Right renal cortex interstitium (tissue), 3 donors: Measurements from ENCODE around the gene GPSM1. TPM values are rescaled to one million over a fixed set of nuclear protein-coding genes. Genes with fewer than 3 reads are reported as not detected.
"Not testable (repeated sequence)": the region's sequence is repeated elsewhere in the genome, so short reads cannot be mapped to it uniquely, and the experiment has no call there.

Experiments
- DNase-seq, 3 donors: peaks; one replicate each; pipeline ENCODE4 v3.0.0-alpha.2; 2013; ENCODE audit warnings: low read depth in 3 of 3, low spot score in 2 of 3
- polyA plus RNA-seq, 3 donors: library from polyadenylated mRNA; unstranded; fragments of 120-200 nt; gene quantifications; one replicate each; pipeline ENCODE4 v1.2.1, GENCODE V29; 2013; ENCODE audit not compliant: insufficient read length in 3 of 3

The GPSM1 gene
- polyA plus RNA-seq, 3 donors, result 22.2 to 22.9 (median 22.7) TPM

- DNase-seq, result no peak
These were observed 12.4 kb upstream of the GPSM1 start for GRCh38 chr9:136314944-136315343.

GRCh38 chr9:136316271-136316751 is 11.0 kb upstream of the GPSM1 start:
- DNase-seq, result no peak

- DNase-seq, result no peak
These were observed 10.3 kb upstream of the GPSM1 start for GRCh38 chr9:136316896-136317676.

GRCh38 chr9:136317695-136318094 is 9.6 kb upstream of the GPSM1 start:
- DNase-seq, result no peak

- no peak for DNase-seq
These were observed 9.1 kb upstream of the GPSM1 start for GRCh38 chr9:136318111-136318775.

- no peak for DNase-seq
These were observed 8.5 kb upstream of the GPSM1 start for GRCh38 chr9:136318776-136319241.

GRCh38 chr9:136319244-136319643 is 8.1 kb upstream of the GPSM1 start:
- DNase-seq, result not testable (repeated sequence)

GRCh38 chr9:136319955-136320354 is 7.4 kb upstream of the GPSM1 start:
- DNase-seq, result not testable (repeated sequence)

- not testable (repeated sequence) for DNase-seq
These were observed 6.4 kb upstream of the GPSM1 start for GRCh38 chr9:136320972-136321371.

GRCh38 chr9:136321561-136321960 is 5.8 kb upstream of the GPSM1 start:
- DNase-seq, result no peak

GRCh38 chr9:136322756-136323330 is 4.5 kb upstream of the GPSM1 start:
- no peak for DNase-seq

GRCh38 chr9:136323371-136323789 is 4.0 kb upstream of the GPSM1 start:
- DNase-seq, result no peak

- no peak for DNase-seq
These were observed 2.6 kb upstream of the GPSM1 start for GRCh38 chr9:136324501-136325300.

GRCh38 chr9:136325358-136325757 is 2.0 kb upstream of the GPSM1 start:
- DNase-seq, result no peak

GRCh38 chr9:136326061-136326760 is 1.1 kb upstream of the GPSM1 start:
- no peak for DNase-seq

- DNase-seq, result no peak
These were observed 507 bp upstream of the GPSM1 start for GRCh38 chr9:136326761-136327303.

GRCh38 chr9:136328011-136328621 is 777 bp downstream of the GPSM1 start:
- DNase-seq, result no peak

GRCh38 chr9:136328622-136329041 is 1.3 kb downstream of the GPSM1 start:
- no peak for DNase-seq

GRCh38 chr9:136329211-136329627 is 1.9 kb downstream of the GPSM1 start:
- DNase-seq, result no peak
